ENCODE measurements around the gene ODF2. TPM values are rescaled to one million over a fixed set of nuclear protein-coding genes. Genes with fewer than 3 reads are reported as not detected.

The ODF2 gene
- total RNA-seq, 4 donors from 2014 or later = 13.2 to 62.3 (median 19.8) TPM

GRCh38 chr9:128550226-128550625 lies 94.4 kb downstream of the ODF2 start:
- in situ Hi-C loops (cut with MboI; ENCODE audit: low pct_ligation_motif_present in 1 of 4, low pct_unique_long_range_greater_than_20kb in 1 of 4, low sequenced_read_pairs in 3 of 4) (no loop called here), intact Hi-C loops (cut with DNase I; ENCODE audit: low total_unique reads) (no loop called here)
- DNase-seq = no peak
- H3K9me3 ChIP-seq = no peaks in the 10 kb centered on the region
- peaks cover 21 to 48% (median 36%) of the 10 kb centered on the region in 4 donors for H3K4me1 ChIP-seq
- H3K4me3 ChIP-seq = no peak overlapping the region
- no peaks in the 10 kb centered on the region for H3K36me3 ChIP-seq
- no peaks in the 10 kb centered on the region for H3K27me3 ChIP-seq
- TF ChIP-seq EP300 (IDR thresholded peaks at IDR 0.05; ENCODE audit: low read depth) (no peak), CTCF (IDR thresholded peaks at IDR 0.05) (no peak), POLR2A (IDR thresholded peaks at IDR 0.05) (no peak), POLR2AphosphoS5 (IDR thresholded peaks at IDR 0.05) (no peak)
- H3K27ac ChIP-seq = peak overlapping the region; percentile 92 to 99 (median 98)
- 35 to 76% methylated on average over 2 of the region's 2 CpGs for WGBS, 2 donors (ENCODE audit: low coverage in 1 of 2)

Small RNAs within 50 kb of the gene (small RNA-seq; reads per million reads assigned to genes)
- 0 reads per million in 4 donors for gene RNU7-171P

Other genes with a start within 250 kb of the ODF2 start
- 100 to 1,000 TPM in 1 of 4 donors, 10 to 100 TPM in 3; 69.9 to 206 (median 75.5) TPM for gene GOLGA2, start 180.0 kb upstream of the ODF2 start, total RNA-seq
- gene SWI5, start 179.7 kb upstream of the ODF2 start, total RNA-seq = 10 to 100 TPM in 2 of 4 donors, 1 to 10 TPM in 1, not detected in 1; 7.8 to 20.8 (median 20.8) TPM
- 10 to 100 TPM in 3 of 4 donors, 1 to 10 TPM in 1; 6.0 to 47.0 (median 12.5) TPM for gene TRUB2, start 133.6 kb upstream of the ODF2 start, total RNA-seq
- 100 to 1,000 TPM in 3 of 4 donors, 10 to 100 TPM in 1; 90.8 to 117 (median 109) TPM for gene COQ4, start 133.2 kb upstream of the ODF2 start, total RNA-seq
- gene SLC27A4, start 115.5 kb upstream of the ODF2 start, total RNA-seq = 10 to 100 TPM; 26.3 to 92.4 (median 44.2) TPM
- gene URM1, start 84.6 kb upstream of the ODF2 start, total RNA-seq = 10 to 100 TPM; 24.7 to 37.5 (median 27.9) TPM
- 10 to 100 TPM in 1 of 4 donors, 1 to 10 TPM in 3; 4.5 to 19.7 (median 7.8) TPM for gene CERCAM, start 35.1 kb upstream of the ODF2 start, total RNA-seq
- gene GLE1, start 48.7 kb downstream of the ODF2 start, total RNA-seq = 100 to 1,000 TPM in 1 of 4 donors, 10 to 100 TPM in 3; 24.3 to 120 (median 58.7) TPM
- gene SPTAN1, start 96.6 kb downstream of the ODF2 start, total RNA-seq = 100 to 1,000 TPM; 234 to 464 (median 328) TPM
- 100 to 1,000 TPM in 2 of 4 donors, 10 to 100 TPM in 2; 41.4 to 160 (median 94.9) TPM for gene DYNC2I2, start 200.8 kb downstream of the ODF2 start, total RNA-seq
- gene SET, start 233.2 kb downstream of the ODF2 start, total RNA-seq = 100 to 1,000 TPM in 1 of 4 donors, 10 to 100 TPM in 3; 29.2 to 153 (median 64.4) TPM
- gene PKN3, start 246.5 kb downstream of the ODF2 start, total RNA-seq = 10 to 100 TPM in 1 of 4 donors, 1 to 10 TPM in 3; 1.9 to 20.1 (median 5.8) TPM